GM18861 (cell line): Measurements from ENCODE around the gene CBX3.
"Not testable (repeated sequence)": the region's sequence is repeated elsewhere in the genome, so short reads cannot be mapped to it uniquely, and the experiment has no call there.

Experiments used
- ATAC-seq: cut with Tn5 transposase; IDR thresholded peaks from one replicate; pipeline ENCODE4 v1.9.1; 2021; ENCODE audit not compliant: unreplicated experiment

CBX3 gene

GRCh38 chr7:26187380-26188205, 14.0 kb upstream of the CBX3 start:
- no peak for ATAC-seq

DNA sequence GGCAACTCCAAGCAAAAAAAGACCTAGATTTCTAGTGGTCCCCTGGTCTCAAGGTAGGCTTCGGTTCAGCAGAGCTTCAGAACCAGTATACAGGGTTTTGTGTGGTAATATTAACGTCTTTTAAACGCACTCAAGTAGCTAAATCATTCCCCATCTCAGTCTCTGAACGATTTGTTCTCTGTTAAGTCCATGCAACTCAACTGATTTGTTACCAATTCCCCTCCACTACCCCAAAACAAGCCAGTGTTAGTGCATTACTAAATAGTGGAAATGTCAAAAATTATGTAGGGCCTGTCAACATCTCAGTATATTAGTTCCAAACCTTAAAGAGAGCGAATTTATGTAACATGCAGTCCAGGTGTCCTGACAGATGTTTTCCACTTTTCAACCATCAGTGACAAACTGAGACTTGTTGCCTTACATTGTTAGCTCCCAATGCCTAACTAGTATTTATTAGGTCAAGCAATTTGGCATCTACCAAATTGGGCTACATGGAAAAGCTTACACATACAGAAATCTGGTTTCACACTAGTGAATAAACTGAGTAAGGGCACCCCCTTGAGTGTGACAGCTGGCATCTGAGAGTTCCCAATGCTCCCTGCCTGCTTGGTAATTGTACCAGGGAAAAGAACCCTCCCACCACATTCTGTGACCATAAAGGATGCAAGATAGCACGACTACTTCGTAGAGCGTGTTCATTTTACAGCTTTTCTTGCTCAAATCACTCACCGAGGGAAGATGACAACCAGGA, 13.2 kb upstream of the CBX3 start:
- ATAC-seq = no peak

- ATAC-seq = no peak
These were observed 12.5 kb upstream of the CBX3 start for GRCh38 chr7:26188957-26189541.

GRCh38 chr7:26189697-26190096, 11.8 kb upstream of the CBX3 start:
- ATAC-seq = no peak

- no peak for ATAC-seq
These were observed 11.1 kb upstream of the CBX3 start for GRCh38 chr7:26190417-26190869.

- ATAC-seq = no peak
These were observed 10.1 kb upstream of the CBX3 start for GRCh38 chr7:26191233-26191973.

DNA sequence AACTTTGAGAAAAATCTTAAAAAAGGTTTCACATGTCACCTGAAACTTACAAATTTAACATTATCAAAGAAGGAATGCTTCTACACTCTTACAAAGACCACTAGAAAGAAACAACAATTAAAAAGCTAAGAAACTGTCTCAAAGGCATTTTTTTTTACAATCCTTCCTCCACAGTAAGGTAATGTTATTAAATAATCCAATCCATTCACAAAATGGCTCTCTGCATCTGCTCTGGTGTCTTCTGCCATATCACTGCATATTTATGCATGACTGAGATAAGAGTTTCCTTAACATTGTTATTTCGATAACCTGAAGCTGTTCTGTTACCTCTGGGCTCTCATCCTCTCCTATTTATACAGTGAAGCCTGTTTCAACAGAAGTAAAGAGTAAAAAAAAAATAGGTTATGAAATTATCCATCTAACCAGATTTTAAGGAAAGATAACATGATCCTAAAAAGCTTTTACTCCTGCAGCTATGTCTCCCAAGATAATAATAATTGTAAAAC, 9.5 kb upstream of the CBX3 start:
- ATAC-seq = no peak

DNA sequence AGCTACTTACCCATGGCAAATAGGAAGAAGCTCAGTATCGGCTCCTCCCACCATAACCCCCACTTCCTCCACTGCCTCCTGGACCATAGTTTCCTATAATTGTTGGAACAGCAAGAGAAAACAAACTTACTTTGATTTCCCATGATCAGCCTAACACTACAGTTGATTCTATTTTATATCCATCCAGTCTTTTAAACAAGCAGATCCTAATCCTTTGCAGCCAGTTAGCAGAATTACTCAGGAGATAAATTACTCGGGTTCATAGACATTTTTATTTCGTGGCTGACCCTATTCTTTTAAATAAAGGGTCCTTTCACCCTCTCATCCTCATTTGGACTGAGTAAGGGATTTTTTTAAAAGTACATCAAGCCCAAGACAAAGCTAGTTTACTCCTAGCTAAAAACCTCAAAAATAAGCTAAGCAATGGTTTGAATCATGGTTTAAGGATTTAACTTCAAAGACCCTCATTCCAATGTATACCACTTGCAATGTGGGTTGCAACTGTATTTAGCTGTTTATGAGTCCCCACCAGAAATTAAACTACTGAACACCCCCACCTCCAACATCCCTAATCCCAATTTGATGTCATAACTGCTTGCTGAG, 9.0 kb upstream of the CBX3 start:
- ATAC-seq = no peak

- ATAC-seq = no peak
These were observed 7.9 kb upstream of the CBX3 start for GRCh38 chr7:26193432-26194207.

- ATAC-seq = not testable (repeated sequence)
These were observed 6.8 kb upstream of the CBX3 start for GRCh38 chr7:26194764-26195163.

- no peak for ATAC-seq
These were observed 6.4 kb upstream of the CBX3 start for GRCh38 chr7:26195182-26195581.

- ATAC-seq = no peak
These were observed 5.5 kb upstream of the CBX3 start for GRCh38 chr7:26195867-26196657.

DNA sequence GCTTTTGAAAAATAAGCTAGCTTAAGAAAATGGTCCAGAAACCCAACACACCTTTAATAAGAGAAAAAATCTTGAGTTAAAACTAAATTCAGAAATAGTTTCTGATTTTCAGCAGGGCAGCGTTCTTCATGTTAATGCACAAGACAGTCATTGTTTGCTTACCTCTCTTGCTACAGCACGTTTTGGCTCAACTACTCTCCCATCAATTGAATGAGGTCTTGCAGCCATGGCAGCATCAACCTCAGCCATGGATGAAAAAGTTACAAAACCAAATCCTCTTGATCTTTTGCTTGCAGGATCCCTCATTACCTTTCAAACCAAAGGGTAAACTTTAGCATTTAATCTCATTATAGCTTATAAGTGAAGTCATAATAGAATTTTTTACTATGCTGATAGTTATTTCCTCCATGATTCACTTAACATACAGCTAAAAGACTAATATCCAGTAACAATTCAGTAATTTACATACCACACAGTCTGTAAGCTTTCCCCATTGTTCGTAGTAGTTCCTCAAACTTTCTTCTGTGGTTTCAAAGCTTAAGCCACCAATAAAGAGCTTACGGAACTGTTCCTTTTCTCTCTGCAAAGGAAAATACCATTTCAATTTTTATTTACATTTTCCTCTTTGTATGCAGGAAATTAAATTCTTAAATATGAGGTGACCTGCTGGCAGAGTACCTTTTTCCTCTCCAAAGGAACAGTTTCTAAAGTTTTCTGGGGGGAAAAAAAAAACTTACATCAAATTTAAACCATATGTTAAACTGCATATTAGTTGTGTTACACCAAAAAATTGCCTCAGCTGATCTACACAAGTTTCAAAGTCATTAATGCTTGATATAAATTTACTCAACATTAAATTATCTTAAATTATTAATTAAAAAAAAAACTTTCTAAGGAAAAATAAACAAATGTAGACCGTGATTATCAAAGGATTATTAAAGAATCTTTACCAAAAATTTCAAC, 4.1 kb upstream of the CBX3 start:
- no peak for ATAC-seq

DNA sequence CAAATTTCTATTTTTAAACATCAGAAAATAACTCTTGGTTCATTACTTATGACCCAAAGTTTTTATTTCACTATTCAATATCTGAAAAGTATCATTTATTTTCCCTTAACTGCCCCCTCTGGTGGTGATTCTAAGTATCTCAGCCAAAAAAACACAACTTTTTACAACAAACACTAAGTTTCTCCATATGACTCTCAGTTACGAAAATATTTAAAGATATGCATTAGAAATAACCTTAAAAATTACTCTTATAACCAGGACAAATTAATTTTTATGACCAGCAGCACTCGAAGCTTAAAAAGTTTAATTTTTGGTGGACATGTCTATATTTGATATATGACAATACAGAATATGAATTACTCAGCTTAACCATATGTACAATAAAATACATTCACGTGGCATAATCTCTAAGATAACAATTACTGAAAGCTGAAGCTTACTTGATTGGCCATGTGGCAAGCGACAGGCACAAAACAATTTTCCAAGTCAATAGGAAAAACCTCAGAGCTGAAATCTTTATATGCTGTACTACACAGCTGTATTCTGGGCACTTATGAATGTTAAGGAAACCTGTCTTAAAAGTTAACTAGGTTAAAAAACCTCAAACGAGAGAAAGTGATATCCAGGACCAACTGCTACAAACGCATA, 3.3 kb upstream of the CBX3 start:
- no peak for ATAC-seq

DNA sequence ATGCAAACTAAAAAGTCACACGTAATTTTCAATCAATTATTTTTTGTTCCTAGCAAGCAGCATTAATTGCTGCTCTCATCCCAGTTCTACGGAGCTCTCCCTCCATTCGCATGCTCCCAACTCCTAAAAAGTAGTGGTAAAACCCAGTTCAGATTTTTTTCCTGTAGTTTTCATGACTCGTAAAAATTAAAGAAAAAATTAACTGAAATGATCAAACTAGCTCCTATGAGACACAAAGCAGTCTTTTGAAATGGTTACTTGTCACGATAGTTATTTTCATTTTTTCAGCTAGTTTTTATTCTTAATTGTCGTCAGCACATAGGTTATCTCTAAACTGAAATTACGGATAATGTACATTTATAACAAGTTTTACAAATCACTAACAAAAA, 2.8 kb upstream of the CBX3 start:
- ATAC-seq = no peak

DNA sequence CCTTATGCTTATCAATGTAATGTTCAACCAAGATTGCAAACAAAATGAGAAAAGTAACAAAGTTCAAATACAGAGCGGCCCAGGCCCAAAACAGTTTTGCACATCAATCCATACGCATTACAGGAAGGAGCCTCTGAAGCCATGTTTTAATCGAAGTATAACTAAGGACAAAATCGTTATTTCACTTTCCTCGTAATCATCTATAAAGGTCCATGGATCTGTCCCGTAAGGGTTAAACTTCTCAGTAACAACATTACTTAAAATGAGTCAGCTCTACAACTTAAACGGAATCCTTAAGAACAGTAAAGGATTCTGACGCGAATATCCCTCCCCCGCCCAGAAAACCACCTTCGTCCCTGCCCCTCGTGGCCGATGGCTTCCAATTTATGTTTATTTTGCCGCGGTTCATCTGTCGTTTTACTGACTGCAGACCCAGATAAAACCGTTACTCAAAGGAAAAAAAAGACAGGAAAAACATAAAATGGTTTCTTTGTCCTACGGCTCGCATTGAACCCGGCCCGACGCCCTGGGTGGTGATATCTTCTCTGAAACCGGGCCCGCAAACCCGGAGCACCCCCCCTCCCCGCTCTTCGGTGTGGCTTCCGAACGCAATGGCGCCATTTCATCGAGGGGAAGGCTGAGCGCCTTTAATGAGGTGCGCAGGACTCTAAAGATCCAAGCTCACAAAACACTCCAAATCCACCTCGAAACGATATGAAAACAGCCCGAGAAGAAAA, 2.1 kb upstream of the CBX3 start:
- ATAC-seq = no peak

GRCh38 chr7:26200038-26200443, 1.5 kb upstream of the CBX3 start:
- ATAC-seq = no peak
